Endothelial cell of hepatic sinusoid (primary cell): Measurements from ENCODE around the gene MAST3.

Source experiments
- in situ Hi-C: cut with HindIII; loops from 2 replicates; pipeline ENCODE4 v1.10.0; 2017; ENCODE audit warnings: low sequenced_read_pairs

MAST3 gene

DNA sequence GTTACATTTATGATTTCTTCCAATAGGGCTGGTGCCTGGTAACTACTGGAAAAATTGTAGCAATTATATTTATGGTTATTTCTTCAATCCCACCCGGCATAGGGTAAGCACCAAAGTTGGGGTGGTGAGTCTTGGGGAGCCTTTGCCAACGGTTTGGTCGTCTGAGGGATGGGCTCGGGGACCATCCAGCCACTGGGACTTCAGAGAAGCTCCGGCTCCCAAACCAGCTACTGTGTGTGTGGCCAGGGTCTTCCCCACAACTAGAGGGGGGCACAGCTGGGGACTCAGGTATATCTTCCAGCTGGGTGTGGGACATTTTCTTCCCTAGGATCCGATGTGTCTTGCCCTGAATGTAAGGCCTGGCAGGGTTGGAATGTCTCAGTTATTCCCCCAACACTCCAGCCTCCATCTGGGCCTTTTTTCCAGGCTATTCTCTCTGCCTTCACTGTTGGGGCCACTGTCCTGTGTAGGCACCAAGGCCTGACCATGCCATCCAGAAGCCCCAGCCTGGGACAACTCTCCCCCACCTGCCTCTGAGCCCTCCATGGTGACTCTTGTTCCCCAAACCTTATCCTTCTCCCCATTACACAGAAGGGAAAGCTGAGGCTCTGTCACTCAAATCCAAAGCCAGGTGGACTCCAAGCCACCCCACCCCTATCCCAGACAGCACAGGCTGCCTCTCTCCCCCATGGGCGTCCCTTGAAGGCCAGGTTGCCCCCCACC lies 74.9 kb downstream of the MAST3 start:
- in situ Hi-C loops = no loop called here

DNA sequence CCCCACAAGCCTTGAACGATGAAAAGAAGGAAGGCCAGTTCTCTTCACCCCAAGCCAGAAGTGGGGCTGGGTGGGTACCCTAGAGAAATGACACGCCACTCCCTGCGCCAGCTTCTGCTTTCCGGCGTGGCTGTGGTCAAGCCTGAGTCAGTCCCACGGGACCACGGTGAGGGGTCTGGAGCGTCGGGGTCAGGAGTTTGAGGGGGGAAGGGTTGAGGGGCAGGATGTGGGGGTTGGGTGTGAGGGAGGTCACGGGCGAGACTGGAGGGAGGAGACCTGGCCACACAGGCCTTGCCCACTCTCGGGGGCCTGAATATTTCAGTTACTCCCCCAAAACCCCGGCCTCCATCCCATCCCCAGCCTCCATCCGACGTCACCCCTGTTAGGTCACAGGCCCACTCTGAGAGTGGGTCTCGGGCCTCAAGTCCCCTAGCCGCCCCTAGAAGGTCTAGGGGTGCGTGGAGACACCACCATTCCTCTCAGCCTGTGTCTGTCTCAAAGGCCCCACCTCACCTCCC lies 75.5 kb downstream of the MAST3 start:
- in situ Hi-C loops = no loop called here

DNA sequence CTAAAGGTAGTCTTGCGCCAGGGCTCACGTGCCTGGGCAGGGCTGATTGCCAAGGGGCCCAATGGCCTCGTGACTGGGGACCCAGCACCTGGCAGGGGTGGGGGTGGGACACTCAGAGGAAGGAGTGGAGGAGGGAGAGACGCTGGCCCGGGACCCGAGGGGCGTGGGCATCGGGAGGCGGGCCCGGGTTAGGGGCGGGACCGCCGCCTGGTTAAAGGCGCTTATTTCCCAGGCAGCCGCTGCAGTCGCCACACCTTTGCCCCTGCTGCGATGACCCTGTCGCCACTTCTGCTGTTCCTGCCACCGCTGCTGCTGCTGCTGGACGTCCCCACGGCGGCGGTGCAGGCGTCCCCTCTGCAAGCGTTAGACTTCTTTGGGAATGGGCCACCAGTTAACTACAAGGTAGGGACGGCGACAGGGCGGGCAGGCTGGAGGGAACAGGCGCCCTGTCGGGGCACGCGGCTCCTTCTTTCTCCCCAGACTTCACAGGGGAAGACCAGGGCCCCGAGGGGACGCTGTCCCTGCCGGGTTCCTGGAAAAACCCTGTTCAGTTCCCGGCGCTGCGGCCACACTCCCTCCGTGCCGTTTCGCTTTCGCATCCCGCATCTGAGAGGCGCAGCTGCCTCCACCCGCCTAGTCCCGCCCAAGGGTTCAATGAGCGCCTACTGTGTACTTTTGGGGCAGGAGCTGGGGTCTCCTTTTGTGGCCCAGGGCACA lies 76.2 kb downstream of the MAST3 start, which contains the start of gene IFI30:
Gene IFI30 (plus strand): TSS at position 242 of the 717 bp plus-strand sequence. CDS start 29 bp downstream, at position 271.
- in situ Hi-C loops = no loop called here

DNA sequence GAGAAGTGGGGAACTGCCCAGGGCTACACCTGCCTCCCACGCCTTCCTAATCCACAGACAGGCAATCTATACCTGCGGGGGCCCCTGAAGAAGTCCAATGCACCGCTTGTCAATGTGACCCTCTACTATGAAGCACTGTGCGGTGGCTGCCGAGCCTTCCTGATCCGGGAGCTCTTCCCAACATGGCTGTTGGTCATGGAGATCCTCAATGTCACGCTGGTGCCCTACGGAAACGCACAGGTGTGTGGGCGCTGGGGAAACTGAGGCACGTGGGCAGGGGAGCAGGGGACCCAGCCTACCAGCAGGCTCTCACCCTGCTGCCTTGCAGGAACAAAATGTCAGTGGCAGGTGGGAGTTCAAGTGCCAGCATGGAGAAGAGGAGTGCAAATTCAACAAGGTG lies 77.4 kb downstream of the MAST3 start:
- in situ Hi-C loops = no loop called here

DNA sequence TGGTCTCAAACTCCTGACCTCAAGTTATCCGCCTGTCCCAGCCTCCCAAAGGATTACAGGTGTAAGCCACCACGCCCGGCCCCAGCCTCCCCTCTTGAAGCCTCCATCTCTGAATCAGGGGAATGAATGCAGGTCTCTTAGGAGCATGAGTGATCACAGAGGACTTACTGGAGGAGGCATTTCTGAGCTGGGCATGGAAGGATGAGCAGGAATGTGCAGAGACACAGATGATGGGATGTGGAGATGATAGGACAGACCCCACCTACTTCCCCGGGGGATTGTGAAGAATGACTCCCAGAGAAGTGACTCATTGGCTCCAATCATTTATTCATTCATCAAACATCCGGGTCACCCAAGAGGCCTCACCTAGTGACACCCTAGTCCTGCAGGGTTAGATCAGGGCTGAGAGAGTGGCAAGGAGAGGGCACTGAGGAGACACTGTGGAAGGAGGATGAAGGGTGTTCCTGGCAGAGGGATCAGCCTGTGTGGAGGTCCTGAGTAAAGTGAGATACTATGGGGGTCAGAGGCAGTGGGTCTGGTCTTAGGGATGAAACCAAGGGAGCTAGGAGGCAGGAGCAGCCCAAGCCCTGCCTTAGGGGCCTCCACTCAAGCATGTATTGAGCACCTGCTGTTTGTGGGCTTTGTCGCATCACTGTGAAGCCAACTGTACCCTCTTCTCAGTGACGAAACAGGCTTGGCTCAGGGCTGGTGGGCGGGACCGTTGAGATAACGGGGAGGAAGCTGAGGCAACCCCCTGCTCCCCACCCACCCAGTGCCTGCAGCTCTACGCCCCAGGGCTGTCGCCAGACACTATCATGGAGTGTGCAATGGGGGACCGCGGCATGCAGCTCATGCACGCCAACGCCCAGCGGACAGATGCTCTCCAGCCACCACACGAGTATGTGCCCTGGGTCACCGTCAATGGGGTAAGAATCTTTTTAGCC lies 79.1 kb downstream of the MAST3 start:
- in situ Hi-C loops = no loop called here

DNA sequence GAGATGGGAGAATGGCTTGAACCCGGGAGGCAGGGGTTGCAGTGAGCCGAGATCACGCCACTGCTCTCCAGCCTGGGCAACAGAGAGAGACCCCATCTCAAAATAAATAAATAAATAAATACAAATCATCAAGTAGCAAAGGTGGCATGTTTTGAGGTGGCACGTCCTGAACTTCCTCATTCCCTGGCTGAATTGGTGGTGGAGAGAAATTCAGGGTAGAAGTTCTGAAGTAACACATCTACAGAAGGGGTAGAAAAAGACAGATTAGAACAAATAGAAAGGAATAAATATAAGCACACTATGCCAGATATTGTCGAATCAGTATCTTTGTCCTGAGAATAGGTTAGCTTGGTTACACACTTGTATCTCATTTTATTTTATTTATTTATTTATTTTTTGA lies 82.4 kb downstream of the MAST3 start:
- in situ Hi-C loops = loop anchor here (5.0 to 10.0 kb wide), 2 partner anchors 47 to 75 kb away; partner anchors contain the start of gene PDE4C

DNA sequence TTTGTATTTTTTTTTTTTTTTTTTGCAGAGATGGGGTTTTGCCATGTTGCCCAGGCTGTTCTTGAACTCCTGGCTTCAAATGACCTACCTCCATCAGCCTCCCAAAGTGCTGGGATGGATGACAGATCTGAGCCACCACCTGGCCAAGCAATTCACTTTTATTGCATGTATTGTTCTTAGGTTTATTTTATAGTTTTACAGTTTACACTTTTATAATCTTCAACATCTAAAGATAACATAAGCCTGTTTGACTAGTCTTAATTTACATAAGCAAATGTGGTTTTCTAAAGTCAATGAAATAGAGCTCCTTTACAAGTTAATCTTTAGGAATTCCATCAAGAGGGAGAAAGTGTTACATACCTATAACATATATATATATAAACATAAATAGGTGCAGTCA lies 86.0 kb downstream of the MAST3 start:
- in situ Hi-C loops = loop anchor here (5.0 to 10.0 kb wide), 2 partner anchors 44 to 79 kb away; partner anchors contain the start of gene PDE4C

DNA sequence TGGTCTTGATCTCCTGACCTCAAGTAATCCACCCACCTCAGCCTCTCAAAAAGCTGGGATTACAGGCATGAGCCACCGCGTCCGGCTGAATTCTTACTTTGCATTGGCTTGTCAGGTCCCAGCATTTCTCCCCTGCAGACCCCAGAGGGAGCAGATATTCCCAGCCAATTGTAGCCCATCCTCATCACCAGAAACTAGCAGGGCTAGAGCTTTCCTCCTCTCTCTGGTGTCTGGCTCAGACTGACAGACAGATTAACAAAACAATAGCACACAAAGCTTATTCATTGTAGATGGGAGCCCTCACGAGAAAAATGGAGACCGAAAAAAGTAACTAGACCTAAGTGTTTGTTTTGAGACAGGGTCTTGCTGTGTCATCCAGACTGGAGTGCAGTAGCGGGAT lies 88.0 kb downstream of the MAST3 start:
- in situ Hi-C loops = loop anchor here (10.0 kb wide), 1 partner anchor 81 kb away; no protein-coding TSS in a partner anchor

DNA sequence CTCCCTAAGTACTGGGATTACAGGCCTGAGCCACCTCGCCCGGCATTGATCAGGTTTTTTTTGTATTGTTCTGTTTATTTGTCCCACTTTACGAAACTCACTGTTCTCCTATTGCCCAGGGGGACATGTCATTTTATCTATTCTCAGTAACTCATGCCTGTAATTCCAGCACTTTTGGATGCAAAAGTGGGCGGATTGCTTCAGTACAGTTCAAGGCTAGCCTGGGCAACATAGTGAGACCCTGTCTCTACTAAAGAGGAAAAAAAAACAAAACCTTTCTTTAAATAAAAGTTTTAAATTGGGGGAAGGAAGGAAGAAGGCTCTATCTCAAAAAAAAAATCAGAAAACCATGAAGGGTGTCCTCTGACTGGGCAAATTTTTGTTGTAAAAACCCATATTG lies 92.7 kb downstream of the MAST3 start:
- in situ Hi-C loops = loop anchor here (10.0 kb wide), 1 partner anchor 205 kb away; the partner anchor contains the start of gene LRRC25

DNA sequence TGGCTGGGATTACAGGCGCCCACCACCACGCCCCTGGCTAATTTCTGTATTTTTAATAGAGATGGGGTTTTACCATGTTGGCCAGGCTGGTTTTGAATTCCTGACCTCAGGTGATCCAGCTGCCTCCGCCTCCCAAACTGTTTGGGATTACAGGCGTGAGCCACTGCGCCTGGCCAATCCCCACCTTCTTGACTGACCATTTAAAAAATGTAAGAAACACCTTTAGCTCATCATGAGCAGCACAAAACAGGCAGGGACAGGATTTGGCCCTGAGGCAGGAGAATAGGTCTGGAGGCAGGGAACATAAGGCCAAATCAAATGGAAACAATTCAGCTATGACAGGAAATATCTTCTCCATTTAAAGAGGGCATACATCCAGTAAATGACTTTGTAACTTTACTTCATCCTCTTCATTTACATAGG lies 94.1 kb downstream of the MAST3 start:
- in situ Hi-C loops = loop anchor here (10.0 kb wide), 1 partner anchor 203 kb away; the partner anchor contains the start of gene LRRC25

DNA sequence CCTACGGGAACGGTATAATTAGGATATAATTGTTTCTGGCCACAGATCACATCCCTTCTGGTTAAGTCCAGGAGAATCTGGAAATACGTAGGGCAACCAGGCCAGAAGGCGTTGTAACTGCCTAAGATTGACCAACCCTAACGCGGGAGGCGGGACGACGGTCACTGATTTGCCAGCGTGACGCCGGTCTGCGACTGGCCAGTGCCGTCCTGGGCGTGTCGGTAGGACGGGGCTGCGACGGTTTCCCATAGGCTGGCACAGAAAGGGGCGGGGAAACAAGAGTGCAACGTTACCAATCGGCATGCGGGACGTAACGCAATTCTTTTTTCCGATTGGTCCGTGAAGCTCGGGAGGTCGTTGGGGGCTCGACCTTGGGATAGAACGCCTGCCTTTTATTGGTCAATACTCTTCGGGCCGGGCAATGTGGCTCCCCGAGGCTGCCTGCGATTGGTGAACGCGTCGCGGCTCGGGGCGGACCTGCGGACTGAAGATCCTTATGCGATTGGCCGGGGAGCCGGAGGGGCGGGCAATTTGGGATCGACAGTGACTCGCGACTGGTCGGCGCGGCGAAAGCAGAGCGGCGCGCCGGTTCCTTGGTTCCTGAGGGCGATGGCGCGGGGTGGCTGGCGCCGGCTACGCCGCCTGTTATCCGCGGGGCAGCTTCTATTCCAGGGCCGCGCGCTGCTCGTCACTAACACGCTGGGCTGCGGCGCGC lies 95.3 kb downstream of the MAST3 start, which contains the start of gene MPV17L2:
Gene MPV17L2 (plus strand): TSS at position 546 of the 715 bp plus-strand sequence. CDS start 64 bp downstream, at position 610.
- in situ Hi-C loops = loop anchor here (10.0 kb wide), 1 partner anchor 202 kb away; the partner anchor contains the start of gene LRRC25

DNA sequence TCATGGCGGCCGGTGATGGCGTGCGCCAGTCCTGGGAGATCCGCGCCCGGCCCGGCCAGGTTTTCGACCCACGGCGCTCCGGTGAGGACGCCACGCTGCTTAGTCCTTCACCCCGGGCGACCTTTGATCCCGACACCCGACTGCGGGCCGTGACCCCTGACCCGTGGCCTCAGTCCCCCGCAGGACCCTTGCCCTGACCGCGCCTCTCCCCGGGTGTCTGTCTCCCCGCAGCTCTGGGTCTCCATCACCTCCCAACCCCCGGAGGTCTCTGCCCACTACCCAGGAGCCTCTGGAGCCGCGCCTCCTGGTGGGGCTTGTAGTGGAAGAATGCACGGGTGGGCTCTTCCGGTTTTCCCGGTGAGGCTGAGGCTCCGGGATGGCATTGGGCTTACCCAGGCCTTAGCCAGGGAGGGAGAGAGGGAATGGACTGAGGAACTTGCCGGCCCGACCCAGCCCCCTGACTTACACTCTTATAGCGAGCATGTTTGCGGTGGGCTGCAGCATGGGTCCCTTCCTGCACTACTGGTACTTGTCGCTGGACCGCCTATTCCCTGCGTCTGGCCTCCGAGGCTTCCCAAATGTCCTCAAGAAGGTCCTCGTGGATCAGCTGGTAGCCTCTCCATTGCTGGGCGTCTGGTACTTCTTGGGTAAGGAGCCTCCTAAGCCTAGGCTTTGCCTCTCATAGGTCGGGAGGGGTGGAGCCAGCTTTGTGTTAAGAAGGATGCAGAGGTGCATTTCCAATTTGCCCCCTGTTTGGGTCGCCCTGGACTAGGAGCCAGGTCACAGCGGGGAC lies 96.0 kb downstream of the MAST3 start:
- in situ Hi-C loops = loop anchor here (10.0 kb wide), 1 partner anchor 201 kb away; the partner anchor contains the start of gene LRRC25

DNA sequence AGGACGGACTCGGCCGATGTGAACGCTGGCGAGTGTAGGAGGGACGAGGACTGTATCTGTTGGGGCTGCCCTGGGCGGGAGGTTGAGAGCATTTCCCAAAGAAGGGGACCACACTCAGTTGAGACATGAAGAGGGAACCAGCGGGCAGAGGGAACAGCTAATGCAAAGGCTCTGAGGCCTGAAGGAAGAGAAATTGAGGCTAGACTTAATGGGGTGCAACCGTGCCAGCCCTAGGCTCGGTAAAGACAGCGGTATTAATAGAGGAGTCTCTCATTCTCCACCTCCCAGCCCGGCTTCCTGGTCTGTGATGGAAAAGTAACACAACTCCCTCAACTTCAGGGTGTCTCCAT lies 96.6 kb downstream of the MAST3 start:
- in situ Hi-C loops = loop anchor here (10.0 kb wide), 1 partner anchor 201 kb away; the partner anchor contains the start of gene LRRC25

DNA sequence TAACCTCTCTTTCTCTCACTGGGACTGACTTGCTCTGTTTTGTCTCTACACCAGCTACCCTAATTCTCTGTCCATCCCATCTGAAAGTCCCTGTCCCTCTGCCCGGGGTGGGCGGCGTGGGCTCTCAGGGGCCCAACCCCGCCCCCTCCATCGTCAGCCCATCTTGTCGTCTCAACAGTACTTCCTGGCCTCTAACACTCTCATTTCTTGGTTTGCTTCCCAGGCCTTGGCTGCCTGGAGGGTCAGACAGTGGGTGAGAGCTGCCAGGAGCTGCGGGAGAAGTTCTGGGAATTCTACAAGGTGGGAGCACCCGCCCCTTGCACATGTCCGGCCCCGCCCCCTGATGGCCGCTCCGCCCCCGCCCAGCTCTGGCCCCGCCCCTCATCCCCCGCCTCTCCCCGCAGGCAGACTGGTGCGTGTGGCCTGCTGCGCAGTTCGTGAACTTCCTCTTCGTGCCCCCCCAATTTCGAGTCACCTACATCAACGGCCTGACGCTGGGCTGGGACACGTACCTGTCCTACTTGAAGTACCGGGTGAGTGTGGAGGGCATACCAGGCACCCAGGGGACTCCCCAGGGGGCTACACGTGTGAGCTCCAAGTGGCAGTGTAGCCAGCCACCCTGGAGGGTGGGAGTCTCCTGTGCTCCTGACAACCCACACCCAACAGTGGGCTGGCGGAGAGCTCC lies 97.1 kb downstream of the MAST3 start:
- in situ Hi-C loops = loop anchor here (10.0 kb wide), 1 partner anchor 200 kb away; the partner anchor contains the start of gene LRRC25

DNA sequence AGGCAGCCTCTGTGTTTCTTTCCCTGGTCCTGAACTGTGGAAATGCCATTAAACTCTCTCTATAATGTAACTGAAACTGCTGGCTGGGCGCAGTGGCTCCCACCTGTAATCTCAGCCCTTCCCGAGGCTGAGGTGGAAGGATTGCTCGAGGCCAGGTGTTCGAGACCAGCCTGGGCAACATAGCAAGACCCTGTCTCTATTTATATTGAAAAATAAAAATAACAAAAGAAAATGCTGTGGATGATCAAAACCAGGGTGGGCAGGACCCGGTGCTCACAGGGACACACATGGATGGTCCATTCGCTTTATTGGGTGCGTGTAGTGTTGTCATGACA lies 98.9 kb downstream of the MAST3 start:
- in situ Hi-C loops = loop anchor here (10.0 kb wide), 1 partner anchor 198 kb away; the partner anchor contains the start of gene LRRC25

DNA sequence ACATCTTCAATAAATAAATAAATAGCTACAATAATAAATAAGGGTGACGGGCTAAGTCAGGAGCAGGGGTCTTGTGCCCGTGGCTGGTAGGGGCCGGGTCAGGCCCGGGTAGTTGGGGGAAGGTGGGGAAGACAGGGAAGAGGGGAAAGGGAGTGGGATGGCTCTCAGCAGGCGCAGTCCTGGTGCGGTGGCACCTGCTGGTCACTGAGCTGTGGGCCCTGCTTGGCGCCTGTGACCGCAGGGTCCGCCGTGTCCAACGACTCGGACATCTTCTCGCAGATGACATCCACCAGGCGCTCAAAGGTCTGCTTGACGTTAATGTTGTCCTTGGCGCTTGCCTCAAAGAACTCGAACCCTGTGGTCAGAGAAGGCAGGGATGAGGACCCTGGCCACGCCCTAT lies 99.7 kb downstream of the MAST3 start:
- in situ Hi-C loops = loop anchor here (10.0 kb wide), 1 partner anchor 197 kb away; the partner anchor contains the start of gene LRRC25

DNA sequence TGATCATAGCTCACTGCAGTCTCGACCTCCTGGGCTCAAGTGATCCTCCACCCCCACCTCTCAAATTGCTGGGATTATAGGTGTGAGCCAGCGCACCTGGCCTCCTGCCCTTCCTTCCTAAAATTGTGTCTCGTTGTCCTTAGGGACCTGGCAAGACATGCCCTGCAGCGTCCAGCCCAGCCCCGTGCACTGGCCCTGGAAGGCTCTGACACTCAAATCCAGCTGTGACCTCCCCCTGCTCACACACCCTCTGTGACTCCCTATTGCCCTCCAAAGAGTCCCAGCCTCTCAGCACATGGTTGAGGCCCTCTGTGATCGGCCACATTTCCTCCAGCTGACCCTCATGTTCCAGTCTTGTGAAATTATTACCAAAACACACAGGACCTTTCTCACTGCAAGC lies 100.4 kb downstream of the MAST3 start:
- in situ Hi-C loops = loop anchor here (10.0 kb wide), 1 partner anchor 197 kb away; the partner anchor contains the start of gene LRRC25

DNA sequence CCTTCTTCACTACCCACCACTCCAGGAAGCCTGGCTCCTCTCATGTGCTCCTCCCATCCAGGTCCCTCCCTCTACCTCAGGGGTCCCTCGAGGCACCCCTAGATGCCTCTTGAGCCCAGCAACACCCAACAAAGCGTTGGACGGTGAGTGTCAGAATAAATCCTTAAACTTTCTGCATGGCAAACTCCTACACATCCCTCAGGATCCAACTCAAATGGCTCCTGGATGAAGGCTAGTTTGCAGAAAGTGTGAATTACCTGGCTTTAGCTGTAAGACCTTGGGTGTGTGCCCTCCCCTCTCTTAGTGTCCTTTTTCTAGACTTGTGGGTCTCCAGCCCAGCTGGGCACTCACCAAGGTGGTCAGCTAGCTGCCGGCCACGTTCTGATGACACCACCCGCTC lies 100.8 kb downstream of the MAST3 start:
- in situ Hi-C loops = loop anchor here (10.0 kb wide), 1 partner anchor 196 kb away; the partner anchor contains the start of gene LRRC25
